GM18909 (cell line): ENCODE results near the gene PARVA.

Experiments
- ATAC-seq: cut with Tn5 transposase; IDR thresholded peaks from one replicate; pipeline ENCODE4 v1.9.1; 2021; ENCODE audit warnings: mild to moderate bottlenecking; ENCODE audit not compliant: unreplicated experiment, poor library complexity

Gene PARVA

DNA sequence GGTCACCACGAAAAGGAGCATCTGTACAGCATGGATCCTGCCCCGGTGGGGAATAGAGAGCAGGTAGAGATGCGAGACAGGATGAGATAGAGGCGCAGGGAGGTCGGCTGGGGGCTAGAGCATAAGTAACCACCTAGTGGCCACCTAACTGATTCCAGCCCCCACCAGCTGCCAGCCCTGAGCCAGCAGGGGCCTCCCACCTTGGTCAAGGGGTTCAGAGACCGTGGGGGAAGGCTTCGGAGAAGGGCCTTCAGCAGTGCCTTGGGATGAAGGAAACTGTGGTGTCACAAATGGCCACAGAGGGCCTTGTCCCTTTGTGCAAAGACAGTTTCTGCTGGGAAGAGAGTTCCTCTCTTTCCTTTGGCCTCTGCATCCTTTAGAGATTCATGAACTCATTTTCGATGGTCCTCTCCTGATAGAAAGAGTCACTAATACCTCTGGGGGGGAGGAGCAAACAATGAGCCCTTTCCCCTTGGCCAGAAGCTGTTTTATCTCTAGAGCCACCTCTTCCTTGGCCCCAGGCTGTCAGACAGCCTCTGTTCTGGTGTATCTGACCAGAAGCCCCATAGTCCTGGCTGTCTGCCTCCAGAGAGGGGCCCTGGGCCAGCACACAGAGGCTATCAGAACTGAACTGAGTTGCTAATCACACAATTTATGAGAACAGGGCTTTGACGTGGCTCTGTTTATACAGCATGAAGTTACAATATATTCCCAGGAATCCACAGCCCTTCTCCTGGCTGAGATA, 146.0 kb downstream of the PARVA start:
- ATAC-seq: no peak

DNA sequence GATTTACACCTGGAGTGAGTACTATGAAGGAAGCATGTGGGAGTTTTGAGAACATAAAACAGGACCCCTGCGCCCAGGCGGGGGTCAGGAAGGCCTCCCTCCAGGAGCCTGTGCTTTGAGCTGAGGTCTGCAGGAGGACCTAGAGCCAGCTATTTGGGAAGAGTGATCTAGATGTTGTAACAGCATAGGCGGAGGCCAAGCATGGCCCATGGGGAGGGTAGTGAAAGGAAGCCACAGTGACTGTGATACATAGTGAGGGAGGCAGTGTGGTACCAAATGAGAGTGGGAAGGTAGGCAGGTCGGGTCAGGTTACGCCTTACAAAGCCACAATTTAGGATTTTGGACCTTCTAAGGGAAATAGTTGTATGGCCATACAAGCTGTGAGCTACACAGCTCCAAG, 147.5 kb downstream of the PARVA start:
- ATAC-seq: no peak

DNA sequence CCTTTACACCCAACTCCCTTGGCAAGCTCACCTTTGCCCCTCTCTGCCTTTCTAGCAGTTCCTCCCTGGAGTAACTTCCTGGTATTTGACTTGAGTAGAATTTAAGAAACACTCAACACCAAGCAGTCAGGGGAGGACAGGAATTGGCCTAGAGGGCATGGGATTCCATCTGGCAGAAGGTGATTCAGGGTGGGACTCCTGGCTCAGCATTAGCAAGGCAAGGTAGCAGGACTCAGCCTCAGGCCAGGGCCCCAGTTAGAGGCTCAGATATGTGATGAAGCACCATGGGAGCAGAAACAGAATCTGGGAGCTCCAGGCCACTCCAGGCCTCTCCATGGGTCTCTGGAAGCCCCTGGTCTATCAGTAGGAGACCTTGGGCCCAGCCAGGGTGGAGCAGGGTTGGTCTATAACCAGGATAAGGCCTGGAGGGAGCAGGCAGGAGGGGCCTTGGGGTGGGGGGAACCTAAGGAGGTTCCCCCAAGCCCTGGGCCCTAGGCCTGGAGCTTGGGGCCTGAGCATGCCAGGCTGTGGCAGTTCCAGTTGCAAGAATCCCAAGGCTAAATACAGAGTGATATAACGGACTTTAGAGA, 148.2 kb downstream of the PARVA start:
- no peak for ATAC-seq

DNA sequence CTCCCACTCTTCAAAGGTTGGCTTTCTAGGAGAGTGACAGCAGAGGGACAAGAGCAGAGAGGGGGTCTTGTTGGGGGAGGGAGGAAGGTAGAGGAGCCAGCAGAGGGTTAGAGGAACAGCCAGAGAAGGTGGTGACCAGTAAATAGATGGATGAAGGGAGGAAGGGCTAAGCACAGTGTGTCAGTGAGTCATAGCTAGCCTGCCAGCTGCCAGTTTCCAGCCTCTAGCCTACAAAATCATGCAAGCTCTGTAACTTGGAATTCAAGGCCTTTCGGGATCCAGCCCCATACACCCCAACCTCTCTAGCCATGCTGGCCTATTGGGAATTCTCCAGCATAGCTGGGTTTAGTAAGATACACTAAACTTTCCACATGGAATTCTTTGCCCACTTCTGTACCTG, 149.4 kb downstream of the PARVA start:
- no peak for ATAC-seq

DNA sequence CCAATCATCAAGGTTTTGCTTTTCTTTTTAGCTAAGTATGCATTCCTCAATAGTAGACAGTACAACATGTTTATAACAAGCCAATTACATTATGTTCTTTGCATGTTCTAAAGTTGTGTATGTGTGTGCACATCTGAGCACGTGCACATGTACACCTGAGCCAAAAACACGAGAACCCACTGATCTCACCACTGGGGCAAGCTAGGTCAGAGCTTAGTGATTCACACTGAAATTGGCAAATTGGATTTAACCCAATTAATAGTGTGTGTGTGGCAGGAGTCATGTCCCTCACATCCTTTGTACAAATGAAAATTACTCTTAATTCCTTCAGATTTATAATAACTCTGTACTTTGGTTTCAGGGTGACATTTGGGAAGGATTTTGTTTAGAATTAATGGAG, 151.1 kb downstream of the PARVA start:
- no peak for ATAC-seq

DNA sequence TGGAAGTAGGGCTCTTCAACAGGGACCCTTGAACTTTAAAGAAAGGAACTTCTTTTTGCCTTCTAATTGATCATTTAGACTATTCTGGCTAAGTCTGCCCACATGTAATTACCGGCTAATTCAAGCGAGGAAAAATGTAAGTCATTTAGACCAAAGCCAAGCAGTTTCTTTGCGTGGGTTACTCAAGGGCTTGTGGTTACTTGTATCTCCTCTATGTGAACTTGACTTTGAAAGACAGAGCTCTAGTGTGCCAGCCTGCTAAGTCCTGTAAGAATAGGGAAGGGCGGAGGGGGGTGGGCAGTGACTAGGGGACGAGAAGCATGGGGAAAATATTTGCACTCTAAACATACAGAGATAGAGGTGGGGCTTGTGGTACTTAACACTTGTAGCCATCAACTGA, 151.7 kb downstream of the PARVA start:
- no peak for ATAC-seq

DNA sequence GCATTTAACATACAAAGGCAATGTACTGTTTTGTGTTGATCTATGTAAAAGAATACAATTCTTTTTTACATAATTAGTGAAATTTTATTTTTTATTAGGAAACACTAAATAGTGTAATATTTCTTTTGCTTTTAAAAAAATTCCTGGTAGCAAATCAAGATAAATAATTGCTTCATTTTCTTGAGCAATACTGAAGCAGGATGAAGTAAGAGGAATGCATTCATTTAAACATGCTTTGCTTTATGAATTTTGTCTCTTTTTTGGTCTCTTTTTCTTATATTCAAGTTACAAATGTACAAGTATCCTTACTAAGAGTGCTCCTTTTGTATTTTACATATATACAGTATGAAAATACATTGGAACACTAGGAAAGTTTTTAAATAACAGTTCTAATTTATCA, 152.4 kb downstream of the PARVA start:
- ATAC-seq: no peak

DNA sequence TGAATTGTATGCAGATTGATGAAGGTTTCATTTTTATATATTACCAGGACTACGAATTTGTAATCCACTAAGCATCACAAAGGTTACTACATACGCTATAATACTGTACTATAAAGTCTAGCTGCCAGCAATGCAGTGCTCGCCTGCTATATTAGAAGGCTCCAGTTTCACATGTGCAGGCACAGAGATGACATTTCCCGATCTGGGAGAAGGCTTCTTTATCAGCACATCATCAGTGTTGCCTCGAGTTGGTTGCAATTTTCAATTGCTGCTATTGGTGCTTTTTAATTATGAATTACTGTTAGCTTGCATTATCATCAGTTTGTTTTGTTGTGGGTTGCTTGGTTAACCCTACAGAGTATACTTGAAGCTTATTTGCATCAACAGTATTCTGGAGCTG, 153.6 kb downstream of the PARVA start:
- ATAC-seq: no peak

DNA sequence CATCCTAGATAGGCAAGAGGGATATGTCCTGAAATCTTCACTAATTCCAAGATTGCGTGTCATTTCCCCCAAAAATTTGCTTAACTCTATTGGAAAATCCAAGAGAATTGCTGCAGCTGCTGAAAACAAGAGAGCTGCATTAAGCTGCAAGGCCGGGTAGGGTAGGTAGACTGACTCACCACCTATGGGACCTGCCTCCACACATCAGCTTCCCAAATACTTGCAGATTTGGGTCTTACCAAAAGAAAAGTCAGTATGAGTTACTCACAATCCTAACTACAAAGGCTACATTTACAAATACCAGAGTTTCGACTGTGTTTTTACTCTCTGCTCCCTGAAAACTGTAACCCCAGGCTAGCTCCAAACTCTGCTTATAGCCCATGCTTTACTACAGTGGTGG, 154.3 kb downstream of the PARVA start:
- ATAC-seq: no peak

DNA sequence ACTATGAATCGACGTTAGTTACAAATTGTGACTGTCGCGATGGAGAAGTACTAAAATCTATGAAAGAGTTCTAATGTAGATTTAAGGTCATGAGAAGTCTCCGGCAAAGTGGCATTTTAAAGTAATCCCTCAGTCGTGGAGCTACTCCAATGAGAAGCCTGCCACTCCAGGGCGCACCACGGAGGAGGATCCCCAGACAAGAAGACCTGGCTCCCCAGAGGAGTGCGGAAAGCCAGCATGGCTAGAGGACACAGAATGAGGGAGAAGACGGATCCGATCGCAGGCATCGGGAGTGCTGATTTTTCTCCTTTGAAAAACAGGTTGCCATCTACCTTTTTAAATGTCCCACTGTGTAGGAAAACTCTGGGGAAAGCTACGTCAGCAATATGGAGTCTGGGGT, 155.2 kb downstream of the PARVA start:
- no peak for ATAC-seq

DNA sequence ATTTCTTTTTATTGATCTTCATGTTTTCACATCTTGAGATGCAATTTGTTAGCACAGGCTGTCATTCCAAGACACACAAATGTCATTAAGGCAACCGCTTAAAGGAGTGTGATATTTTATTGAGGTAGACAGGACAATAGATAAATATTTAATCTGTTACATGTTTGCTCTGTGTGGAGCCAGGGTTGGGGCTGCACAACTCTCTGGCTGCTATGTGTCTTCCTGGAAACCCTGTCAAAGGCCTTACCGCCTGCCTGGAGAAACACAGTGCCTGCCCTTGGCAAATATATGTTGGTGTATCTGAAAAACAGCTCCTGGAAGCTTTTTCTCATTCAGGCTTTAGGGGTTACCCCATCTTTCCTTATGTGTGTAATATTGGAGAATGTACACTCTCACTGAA, 157.2 kb downstream of the PARVA start:
- ATAC-seq: no peak

DNA sequence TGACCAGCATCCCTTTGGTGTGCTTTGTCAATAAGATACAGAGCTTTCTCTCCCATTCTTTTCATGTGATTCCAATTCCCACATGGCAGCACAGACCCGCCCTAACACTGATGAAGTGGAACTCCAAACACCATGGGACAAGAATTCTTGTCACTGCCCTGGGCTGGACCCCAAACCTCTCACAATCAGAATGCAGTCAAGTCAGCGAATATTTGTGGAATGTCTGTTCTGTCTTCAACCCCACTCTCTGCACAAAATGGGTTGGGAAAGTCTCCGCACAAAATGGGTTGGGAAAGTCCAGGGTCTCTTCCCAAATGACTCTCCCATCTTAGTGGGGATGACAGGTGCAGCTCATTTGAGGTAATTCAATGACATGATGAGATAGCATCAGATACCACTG, 157.9 kb downstream of the PARVA start:
- ATAC-seq: no peak

DNA sequence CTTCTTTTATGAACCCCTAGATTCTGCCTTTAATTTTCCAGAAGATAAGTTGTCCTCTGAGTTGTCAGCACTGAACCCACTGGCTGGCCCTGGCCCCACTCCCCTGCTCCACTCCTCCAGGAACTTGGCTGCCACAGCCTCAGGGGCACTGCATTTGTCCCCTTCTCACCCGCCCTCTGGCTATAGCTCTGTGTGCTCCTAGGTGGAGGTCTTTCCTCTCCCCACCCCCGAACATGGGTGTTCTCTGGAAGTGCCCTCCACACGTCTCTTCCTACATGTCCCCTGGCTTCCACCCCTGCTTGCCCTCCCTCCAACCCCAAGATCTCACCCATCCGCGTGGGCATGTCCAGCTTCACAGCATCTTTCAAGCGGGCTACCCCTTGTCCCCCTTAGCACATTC, 159.2 kb downstream of the PARVA start:
- no peak for ATAC-seq

DNA sequence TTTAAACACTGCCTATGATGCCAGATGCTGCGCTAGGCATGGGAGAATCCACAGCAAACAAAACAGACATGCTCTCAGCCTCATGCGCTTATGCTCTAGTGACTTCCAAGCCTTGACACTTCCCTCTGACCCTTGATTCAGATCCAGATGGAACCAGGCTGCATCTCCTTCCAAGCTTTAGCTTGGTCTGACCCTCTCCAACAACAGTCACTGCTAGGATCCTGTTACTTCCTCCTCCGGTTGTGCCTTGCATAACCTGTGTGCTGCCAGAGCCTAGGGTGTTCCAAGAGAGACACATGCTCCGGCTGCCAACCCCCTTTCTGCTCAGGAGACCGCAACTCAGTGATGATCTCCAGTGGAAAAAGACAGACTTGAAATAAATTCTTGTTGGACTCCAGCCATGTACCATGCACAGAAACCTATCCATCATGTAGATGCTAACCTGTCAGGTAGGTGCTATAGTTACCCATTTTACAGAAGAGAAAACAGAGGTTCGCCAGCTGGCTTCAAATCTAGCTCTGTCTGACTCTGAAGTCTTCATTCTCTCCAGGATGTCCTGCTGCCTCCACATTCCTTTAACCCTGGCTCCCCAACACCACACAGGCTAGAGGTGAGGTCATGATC, 160.5 kb downstream of the PARVA start:
- ATAC-seq: no peak

DNA sequence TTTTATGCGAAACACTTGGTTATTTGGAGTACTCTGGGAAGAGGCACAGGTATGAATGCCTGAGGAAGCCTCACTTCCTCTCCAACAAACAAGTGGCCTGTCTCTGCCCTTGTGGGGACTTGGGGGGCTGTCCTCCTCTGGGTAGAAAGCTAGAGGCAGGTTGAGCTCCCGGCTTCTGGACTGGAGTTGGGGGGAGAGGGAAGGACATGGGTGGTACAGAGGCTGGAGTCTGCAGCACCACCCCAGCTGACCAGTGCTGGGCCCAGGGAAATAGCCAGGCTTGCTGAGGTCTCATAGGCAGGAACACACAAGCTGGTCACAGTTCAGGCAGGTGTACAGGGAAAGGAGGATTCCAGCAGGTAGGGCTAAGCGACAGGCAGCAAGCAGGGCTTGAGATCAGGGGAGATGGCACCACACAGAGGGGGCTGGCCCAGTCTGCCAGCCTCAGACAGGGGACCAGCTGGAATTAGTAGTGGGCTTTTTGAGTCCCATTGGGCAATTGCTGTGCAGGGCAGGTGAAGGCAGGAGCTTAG, 161.6 kb downstream of the PARVA start:
- ATAC-seq: no peak

DNA sequence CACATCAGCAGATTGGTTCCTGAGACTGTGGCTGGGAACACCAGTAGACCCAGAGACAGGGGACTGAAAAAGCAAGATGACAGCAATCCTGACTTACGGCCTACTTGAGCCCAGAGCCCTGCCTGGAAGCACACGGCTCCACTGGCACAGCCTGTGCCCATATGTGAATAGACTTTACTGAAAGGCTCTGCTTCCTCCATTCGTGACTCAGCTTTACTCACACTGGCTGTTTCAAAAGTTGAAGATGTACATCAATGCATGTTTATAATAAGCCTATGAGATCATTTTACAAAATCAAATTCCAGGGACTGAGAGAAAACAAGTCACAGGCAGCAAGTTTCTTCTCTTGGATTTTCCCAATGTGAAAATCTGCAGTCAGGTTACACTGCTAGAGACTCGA, 162.2 kb downstream of the PARVA start:
- no peak for ATAC-seq

DNA sequence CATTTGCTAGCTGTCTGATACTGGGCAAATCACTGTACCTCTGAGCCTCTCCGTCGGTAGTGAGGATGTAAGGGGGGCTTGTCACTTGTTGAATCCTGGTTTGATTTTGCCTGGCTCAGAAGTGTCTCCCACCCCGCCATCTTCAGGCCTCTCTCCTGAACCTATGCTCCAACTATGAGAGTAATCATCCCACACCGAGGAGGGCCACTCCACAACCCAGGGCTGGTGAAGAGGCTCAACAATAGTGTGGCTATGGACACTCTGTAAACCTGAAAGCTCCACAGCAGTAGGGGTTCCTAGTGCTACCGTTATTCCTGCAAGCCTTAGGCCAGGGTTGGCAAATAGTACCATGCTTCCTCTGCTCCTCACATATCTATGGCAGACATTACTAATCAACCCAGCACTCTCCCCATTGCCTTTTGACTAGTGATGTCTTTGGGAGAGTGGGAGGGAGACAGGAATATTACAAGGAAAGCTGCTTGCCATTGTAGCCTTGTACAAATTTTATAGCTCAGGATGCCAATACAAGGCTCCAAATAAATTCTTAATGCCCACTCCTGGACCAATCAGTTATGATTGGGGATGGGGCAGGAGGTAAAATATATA, 162.8 kb downstream of the PARVA start:
- ATAC-seq: no peak

DNA sequence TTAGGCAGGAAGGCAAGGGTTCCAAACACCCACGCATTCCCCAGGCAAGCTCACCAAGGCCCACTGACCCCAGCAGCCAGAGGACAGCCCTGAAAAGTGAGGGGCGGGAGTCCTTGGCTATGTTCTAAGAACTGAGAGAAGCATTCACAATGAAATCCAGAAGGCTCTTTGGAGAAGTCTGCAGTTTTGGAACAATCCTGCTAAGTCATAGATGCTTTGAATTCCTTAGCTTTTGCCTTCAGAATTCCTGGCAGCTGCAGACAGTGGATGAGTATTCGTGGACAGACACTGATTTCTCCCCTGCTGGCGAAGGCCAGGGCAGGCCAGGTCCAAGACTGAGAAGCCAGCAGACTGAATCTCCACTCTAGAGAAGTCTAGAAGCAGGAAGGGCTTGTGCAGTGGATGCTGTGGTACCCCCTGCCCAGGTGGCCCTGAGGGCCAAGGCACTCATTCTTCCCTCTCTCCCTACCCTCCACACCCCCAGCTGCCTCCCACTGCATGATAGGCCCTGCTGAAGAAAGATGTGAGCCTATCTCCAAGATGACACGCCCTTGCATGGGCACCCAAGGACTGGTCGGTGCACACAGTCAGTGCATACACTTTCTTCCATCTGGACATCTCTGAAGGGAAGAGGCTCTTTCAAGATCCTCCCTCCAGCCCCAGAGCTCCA, 163.7 kb downstream of the PARVA start:
- no peak for ATAC-seq

DNA sequence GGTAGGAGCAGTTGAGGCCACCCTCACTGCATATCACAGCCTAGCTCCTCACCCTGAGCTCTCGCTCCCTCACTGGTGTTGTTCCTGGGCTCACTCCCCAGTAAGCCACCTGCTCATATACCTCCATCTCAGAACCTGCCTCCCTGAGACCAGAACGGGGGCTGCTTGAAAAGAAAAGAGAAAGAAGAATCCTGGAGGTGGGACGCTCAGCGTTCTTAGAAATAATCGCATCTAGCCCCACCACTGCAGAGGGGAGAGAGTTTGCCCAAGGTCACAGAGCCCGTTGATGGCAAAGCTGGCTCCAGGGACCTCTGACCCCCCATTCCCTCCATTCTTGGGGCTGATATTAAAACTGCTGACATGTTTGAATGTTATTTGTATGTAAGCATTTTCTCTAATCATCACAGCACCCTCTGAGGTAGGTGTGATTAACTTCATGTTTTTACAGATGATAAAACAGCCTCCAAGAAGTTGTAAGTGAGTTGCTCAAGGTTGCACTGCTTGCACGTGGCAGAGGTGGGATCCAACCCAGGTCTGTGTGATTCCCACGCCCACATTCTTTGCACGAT, 164.3 kb downstream of the PARVA start:
- no peak for ATAC-seq

DNA sequence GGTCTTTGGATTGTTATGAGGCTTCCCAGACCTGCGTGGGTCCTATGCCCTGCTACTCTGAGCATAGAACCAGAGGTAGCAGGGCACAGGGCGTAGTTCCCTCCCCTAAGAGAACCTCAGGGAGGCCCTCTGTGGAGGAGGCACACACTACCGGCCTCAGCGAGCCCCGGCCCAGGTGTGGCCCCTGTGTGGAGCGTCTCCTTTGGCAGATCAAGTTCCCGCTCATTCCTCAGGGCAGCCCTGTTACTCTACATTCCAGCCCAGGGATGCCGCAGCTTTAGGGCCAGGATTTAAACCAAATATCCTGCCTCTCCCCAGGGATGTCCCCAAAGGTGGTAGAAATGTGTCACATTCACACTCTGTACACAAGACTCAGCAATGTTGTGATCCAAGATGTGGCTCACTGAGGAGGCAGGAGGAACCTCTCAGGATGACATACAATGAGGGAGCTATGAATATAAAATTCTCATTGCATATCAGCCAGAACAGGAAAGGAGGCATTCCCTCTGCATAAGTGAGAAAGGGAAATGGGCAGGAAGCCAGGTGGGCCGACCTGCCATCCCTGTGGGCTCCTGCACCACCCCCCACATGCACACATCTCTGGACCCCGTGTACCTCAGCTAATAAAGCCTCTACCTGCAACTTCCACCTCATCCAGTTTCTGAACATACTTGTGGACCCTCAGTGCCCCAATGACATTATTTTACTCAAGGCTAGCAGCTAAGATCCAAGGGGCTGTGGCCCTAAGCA, 165.0 kb downstream of the PARVA start:
- no peak for ATAC-seq
